Measurements from ENCODE around the gene SOD2. TPM values are rescaled to one million over a fixed set of nuclear protein-coding genes. Genes with fewer than 3 reads are reported as not detected.

Gene SOD2
- total and polyA plus RNA-seq, 2 of the 13 experiments (the other 11 are each of a cell fraction or from before 2014, with no cell fraction given): 304 to 309 TPM

DNA sequence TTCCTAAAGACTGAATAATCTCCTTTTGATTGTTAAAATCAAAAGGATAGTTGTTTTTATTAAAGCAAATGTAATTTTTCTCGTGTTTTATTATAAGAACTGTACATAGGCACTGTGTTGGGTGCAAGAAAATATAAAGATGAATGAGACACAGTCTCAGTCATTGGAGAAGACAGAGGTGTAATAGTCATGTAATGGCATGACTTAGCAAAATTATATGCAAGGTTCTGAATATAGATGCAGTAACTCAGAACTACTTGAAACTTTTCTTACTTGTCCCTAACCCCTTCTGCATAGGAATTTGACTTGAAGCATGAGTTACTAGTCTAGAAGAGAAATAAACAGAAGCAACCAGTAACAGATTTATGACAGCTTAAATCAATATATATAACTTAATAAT lies 49.1 kb upstream of the SOD2 start:
- H4K20me1 ChIP-seq (ENCODE audit: insufficient read depth, low read length): peaks cover 22% of the 10 kb centered on the region
- intact Hi-C loops (cut with micrococcal nuclease; ENCODE audit: unreplicated experiment): no loop called here
- H3K36me3 ChIP-seq (replicated peaks in 1 of 2; ENCODE audit: control insufficient read depth in 1 of 2, insufficient read depth in 2 of 2, low read length in 2 of 2): peaks cover 26 to 90% of the 10 kb centered on the region in 2 experiments
- TF ChIP-seq MIXL1 (CRISPR knock-in tag; IDR thresholded peaks at IDR 0.05) (no peak), MAFK (conservative IDR thresholded peaks at IDR 0.05 in 1 of 2, IDR thresholded peaks at IDR 0.05 in 1 of 2; ENCODE audit: low read length in 2 of 2) (0 out of 4 replicates have a peak, but pooled peaks have one; percentile 10 to 32), NFE2L2 (IDR thresholded peaks at IDR 0.05; ENCODE audit: low read length) (peak; percentile 78)
- ChIA-PET CTCF (ENCODE audit: low intra/inter-chr PET ratio, low total read pairs) (no interaction called here), POLR2A (interaction anchor here (0.6 to 2.4 kb wide), 3 partner anchors 15 to 209 kb away, joined by 3 to 8 read pairs (median 3); partner anchors contain the start of genes SOD2 and WTAP)
- FAIRE-seq: no peak
- H3K27me3 ChIP-seq (ENCODE audit: control insufficient read depth in 1 of 2, insufficient read depth in 2 of 2, low read length in 2 of 2): no peaks in the 10 kb centered on the region
- ATAC-seq: no peak
- no peaks in the 10 kb centered on the region for H3K9me3 ChIP-seq (ENCODE audit: low read length)
- WGBS (ENCODE audit: low lambda C conversion rate): 94% methylated on average over 1 of the region's 1 CpG
- peaks cover 56% of the 10 kb centered on the region for H3K79me2 ChIP-seq (ENCODE audit: insufficient read depth, low read length)
- BruUV-seq (replicated peaks): no TSS peak
- H3K9ac ChIP-seq (ENCODE audit: insufficient read depth, low read depth, low read length): no peak overlapping the region
- H3K4me1 ChIP-seq (ENCODE audit: insufficient read depth, low read length): no peaks in the 10 kb centered on the region
- DNase-seq (ENCODE audit: low spot score): no peak
- H3K4me3 ChIP-seq (replicated peaks in 1 of 3; ENCODE audit: insufficient read depth in 1 of 3, low read depth in 2 of 3, low read length in 3 of 3): no peak overlapping the region
- no peak overlapping the region for H3K4me2 ChIP-seq (ENCODE audit: low read depth, low read length)
- H2AFZ ChIP-seq (ENCODE audit: low read length): no peak overlapping the region
- in situ Hi-C loops (cut with HindIII; ENCODE audit: extremely low pct_ligation_motif_present, low pct_unique_long_range_greater_than_20kb): no loop called here
- H3K27ac ChIP-seq (ENCODE audit: extremely low read length, insufficient read depth, low read length): peak overlapping the region; percentile 22

DNA sequence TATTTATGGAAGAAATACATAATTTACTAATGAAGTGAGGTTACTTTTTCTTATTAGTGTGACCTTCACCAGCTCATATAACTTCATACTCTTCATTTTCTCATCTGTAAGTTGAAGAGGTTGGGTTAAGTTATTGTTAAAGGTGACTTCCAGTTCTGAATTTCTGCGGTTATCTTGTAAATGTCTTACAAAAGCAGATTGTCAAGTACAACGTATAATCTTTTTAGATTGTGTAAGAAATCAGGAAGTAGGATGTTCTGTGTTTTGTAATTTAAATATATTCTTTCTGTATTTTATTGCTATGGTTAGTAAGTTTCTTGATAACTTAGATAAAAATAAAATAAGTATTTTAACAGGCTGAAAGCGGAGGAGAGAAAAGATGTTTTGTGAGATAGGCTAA lies 46.3 kb upstream of the SOD2 start:
- no peak for ATAC-seq
- intact Hi-C loops (cut with micrococcal nuclease; ENCODE audit: unreplicated experiment) (no loop called here), in situ Hi-C loops (cut with HindIII; ENCODE audit: extremely low pct_ligation_motif_present, low pct_unique_long_range_greater_than_20kb) (no loop called here)
- Histone ChIP-seq H2AFZ (ENCODE audit: low read length) (no peak overlapping the region), H4K20me1 (ENCODE audit: insufficient read depth, low read length) (peaks cover 46% of the 10 kb centered on the region), H3K4me3 (replicated peaks in 1 of 3; ENCODE audit: insufficient read depth in 1 of 3, low read depth in 2 of 3, low read length in 3 of 3) (no peak overlapping the region), H3K4me2 (ENCODE audit: low read depth, low read length) (no peak overlapping the region), H3K9ac (ENCODE audit: insufficient read depth, low read depth, low read length) (no peak overlapping the region), H3K4me1 (ENCODE audit: insufficient read depth, low read length) (0 out of 2 replicates have a peak, but pooled peaks cover under 1% of the 10 kb centered on the region), H3K27ac (ENCODE audit: extremely low read length, insufficient read depth, low read length) (no peak overlapping the region), H3K79me2 (ENCODE audit: insufficient read depth, low read length) (peaks cover 74% of the 10 kb centered on the region), H3K36me3 (replicated peaks in 1 of 2; ENCODE audit: control insufficient read depth in 1 of 2, insufficient read depth in 2 of 2, low read length in 2 of 2) (peaks cover 9 to 68% of the 10 kb centered on the region in 2 experiments), H3K27me3 (ENCODE audit: control insufficient read depth in 1 of 2, insufficient read depth in 2 of 2, low read length in 2 of 2) (no peaks in the 10 kb centered on the region), H3K9me3 (ENCODE audit: low read length) (no peaks in the 10 kb centered on the region)
- WGBS (ENCODE audit: low lambda C conversion rate): 95% methylated on average over 3 of the region's 3 CpGs
- FAIRE-seq: no peak
- POLR2A ChIA-PET: interaction anchor here (0.8 to 1.2 kb wide), 2 partner anchors 11 to 23 kb away, joined by 4 read pairs; partner anchors contain the start of gene ACAT2
- BruUV-seq (replicated peaks): no TSS peak
- CTCF ChIA-PET (ENCODE audit: low intra/inter-chr PET ratio, low total read pairs): no interaction called here
- DNase-seq (ENCODE audit: low spot score): no peak
- TF ChIP-seq ZBTB7A (CRISPR knock-in tag; IDR thresholded peaks at IDR 0.05): no peak
- TF ChIP-seq, protein P1, sequence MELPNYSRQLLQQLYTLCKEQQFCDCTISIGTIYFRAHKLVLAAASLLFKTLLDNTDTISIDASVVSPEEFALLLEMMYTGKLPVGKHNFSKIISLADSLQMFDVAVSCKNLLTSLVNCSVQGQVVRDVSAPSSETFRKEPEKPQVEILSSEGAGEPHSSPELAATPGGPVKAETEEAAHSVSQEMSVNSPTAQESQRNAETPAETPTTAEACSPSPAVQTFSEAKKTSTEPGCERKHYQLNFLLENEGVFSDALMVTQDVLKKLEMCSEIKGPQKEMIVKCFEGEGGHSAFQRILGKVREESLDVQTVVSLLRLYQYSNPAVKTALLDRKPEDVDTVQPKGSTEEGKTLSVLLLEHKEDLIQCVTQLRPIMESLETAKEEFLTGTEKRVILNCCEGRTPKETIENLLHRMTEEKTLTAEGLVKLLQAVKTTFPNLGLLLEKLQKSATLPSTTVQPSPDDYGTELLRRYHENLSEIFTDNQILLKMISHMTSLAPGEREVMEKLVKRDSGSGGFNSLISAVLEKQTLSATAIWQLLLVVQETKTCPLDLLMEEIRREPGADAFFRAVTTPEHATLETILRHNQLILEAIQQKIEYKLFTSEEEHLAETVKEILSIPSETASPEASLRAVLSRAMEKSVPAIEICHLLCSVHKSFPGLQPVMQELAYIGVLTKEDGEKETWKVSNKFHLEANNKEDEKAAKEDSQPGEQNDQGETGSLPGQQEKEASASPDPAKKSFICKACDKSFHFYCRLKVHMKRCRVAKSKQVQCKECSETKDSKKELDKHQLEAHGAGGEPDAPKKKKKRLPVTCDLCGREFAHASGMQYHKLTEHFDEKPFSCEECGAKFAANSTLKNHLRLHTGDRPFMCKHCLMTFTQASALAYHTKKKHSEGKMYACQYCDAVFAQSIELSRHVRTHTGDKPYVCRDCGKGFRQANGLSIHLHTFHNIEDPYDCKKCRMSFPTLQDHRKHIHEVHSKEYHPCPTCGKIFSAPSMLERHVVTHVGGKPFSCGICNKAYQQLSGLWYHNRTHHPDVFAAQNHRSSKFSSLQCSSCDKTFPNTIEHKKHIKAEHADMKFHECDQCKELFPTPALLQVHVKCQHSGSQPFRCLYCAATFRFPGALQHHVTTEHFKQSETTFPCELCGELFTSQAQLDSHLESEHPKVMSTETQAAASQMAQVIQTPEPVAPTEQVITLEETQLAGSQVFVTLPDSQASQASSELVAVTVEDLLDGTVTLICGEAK (IDR thresholded peaks at IDR 0.05): no peak
- TF ChIP-seq, protein P1 (CRISPR knock-in tag; IDR thresholded peaks at IDR 0.05): no peak
- no peak for TF ChIP-seq NCOR1 (IDR thresholded peaks at IDR 0.05; ENCODE audit: borderline replicate concordance, low read length)
- TF ChIP-seq, protein P2, sequence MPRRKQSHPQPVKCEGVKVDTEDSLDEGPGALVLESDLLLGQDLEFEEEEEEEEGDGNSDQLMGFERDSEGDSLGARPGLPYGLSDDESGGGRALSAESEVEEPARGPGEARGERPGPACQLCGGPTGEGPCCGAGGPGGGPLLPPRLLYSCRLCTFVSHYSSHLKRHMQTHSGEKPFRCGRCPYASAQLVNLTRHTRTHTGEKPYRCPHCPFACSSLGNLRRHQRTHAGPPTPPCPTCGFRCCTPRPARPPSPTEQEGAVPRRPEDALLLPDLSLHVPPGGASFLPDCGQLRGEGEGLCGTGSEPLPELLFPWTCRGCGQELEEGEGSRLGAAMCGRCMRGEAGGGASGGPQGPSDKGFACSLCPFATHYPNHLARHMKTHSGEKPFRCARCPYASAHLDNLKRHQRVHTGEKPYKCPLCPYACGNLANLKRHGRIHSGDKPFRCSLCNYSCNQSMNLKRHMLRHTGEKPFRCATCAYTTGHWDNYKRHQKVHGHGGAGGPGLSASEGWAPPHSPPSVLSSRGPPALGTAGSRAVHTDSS (CRISPR knock-in tag; conservative IDR thresholded peaks at IDR 0.05): no peak
- no peak for TF ChIP-seq NAIF1 (CRISPR knock-in tag; IDR thresholded peaks at IDR 0.05; ENCODE audit: borderline replicate concordance)
